Coronary artery (tissue), 2 donors: ENCODE data around the gene PRSS21.

Experiments used
- DNase-seq: peaks from one replicate; pipeline ENCODE4 v3.0.0-alpha.2; 2017; ENCODE audit warnings: low spot score
- H3K27ac ChIP-seq, 2 donors: fragments of 200-600 bp; sonication (generic); one replicate each; pipeline ENCODE4 v1.5.1; 2016 to 2019
- H3K4me3 ChIP-seq: fragments of 200-600 bp; sonication (generic); 2 replicates; pipeline ENCODE4 v1.5.1; 2016; ENCODE audit warnings: mild to moderate bottlenecking, moderate library complexity
- CTCF ChIP-seq: fragments of 200-600 bp; sonication (generic); IDR thresholded peaks from one replicate; pipeline ENCODE4 v1.5.1; 2019; ENCODE audit warnings: antibody characterized with exemption

Gene PRSS21

GRCh38 chr16:2809149-2809760 is 7.8 kb upstream of the PRSS21 start:
- Histone ChIP-seq H3K27ac (no peak overlapping the region), H3K4me3 (no peak overlapping the region)
- TF ChIP-seq CTCF: no peak
- DNase-seq: no peak

- no peak overlapping the region for H3K4me3 ChIP-seq
- no peak for TF ChIP-seq CTCF
- no peak overlapping the region for H3K27ac ChIP-seq
- DNase-seq: no peak
Observed at GRCh38 chr16:2810651-2811050, 6.4 kb upstream of the PRSS21 start.

GRCh38 chr16:2811703-2812471 is 5.2 kb upstream of the PRSS21 start:
- Histone ChIP-seq H3K4me3 (no peak overlapping the region), H3K27ac (no peak overlapping the region)
- no peak for DNase-seq
- no peak for TF ChIP-seq CTCF

GRCh38 chr16:2813771-2814221 is 3.2 kb upstream of the PRSS21 start:
- no peak overlapping the region for H3K27ac ChIP-seq
- DNase-seq: no peak
- TF ChIP-seq CTCF: no peak

GRCh38 chr16:2814551-2815298 is 2.3 kb upstream of the PRSS21 start:
- H3K4me3 ChIP-seq: no peak overlapping the region
- no peak overlapping the region for H3K27ac ChIP-seq
- no peak for DNase-seq
- no peak for TF ChIP-seq CTCF

More at GRCh38 chr16:2813771-2814221, 3.2 kb upstream of the PRSS21 start:
- H3K4me3 ChIP-seq: no peak overlapping the region

- TF ChIP-seq CTCF: no peak
- no peak for DNase-seq
- Histone ChIP-seq H3K4me3 (no peak overlapping the region), H3K27ac (no peak overlapping the region)
Observed at GRCh38 chr16:2815299-2815771, 1.7 kb upstream of the PRSS21 start.
